Measurements from ENCODE around the gene DPM2. TPM values are rescaled to one million over a fixed set of nuclear protein-coding genes. Genes with fewer than 3 reads are reported as not detected.

The DPM2 gene
- total and polyA plus RNA-seq, 2 experiments from 2014 or later: 19.2 to 57.1 TPM

DNA sequence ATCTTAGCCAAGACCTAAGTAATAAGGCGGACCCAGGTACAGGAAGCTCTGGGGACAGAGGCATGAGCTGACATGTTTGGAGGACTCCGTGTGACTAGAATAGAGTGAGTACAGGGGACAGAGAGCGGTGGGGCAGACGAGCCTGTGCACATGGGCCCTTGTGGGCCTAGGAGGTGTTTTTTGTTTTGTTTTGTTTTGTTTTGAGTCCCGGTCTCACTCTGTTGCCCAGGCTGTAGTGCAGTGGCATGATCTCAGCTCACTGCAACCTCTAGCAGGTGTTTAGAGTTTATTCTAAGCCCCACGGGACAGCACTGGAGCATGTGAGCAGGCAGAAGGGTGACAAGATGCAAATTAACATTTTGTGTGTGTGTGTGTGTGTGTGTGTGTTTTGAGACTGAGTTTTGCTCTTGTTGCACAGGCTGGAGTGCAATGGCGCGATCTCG, 46.2 kb upstream of the DPM2 start:
- H3K27ac ChIP-seq: no peak overlapping the region
- H3K4me3 ChIP-seq: no peak overlapping the region
- no peak for DNase-seq (ENCODE audit: low spot score)
- no peaks in the 10 kb centered on the region for H3K9me2 ChIP-seq (replicated peaks; ENCODE audit: insufficient read depth)
- peaks cover 13% of the 10 kb centered on the region for H3K4me1 ChIP-seq (ENCODE audit: insufficient read depth)
- H4K20me1 ChIP-seq (ENCODE audit: insufficient read depth, poor library complexity, severe bottlenecking): peaks cover 13% of the 10 kb centered on the region
- no peak overlapping the region for H2AFZ ChIP-seq
- peaks cover 26% of the 10 kb centered on the region for H3K79me2 ChIP-seq
- no peaks in the 10 kb centered on the region for H3K9me3 ChIP-seq (ENCODE audit: low read depth)
- 94% methylated on average over 9 of the region's 9 CpGs for WGBS (ENCODE audit: low lambda C conversion rate, missing lambda C conversion rate)
- H3K36me3 ChIP-seq (replicated peaks; ENCODE audit: insufficient read depth, low read depth): no peaks in the 10 kb centered on the region
- H3K27me3 ChIP-seq: no peaks in the 10 kb centered on the region
- H3K4me2 ChIP-seq: no peak overlapping the region
- TF ChIP-seq EZH2phosphoT487 (IDR thresholded peaks at IDR 0.05; ENCODE audit: low read depth, severe bottlenecking, unreplicated experiment) (no peak), EZH2 (IDR thresholded peaks at IDR 0.05; ENCODE audit: borderline replicate concordance) (no peak)
- TF ChIP-seq, protein P1, sequence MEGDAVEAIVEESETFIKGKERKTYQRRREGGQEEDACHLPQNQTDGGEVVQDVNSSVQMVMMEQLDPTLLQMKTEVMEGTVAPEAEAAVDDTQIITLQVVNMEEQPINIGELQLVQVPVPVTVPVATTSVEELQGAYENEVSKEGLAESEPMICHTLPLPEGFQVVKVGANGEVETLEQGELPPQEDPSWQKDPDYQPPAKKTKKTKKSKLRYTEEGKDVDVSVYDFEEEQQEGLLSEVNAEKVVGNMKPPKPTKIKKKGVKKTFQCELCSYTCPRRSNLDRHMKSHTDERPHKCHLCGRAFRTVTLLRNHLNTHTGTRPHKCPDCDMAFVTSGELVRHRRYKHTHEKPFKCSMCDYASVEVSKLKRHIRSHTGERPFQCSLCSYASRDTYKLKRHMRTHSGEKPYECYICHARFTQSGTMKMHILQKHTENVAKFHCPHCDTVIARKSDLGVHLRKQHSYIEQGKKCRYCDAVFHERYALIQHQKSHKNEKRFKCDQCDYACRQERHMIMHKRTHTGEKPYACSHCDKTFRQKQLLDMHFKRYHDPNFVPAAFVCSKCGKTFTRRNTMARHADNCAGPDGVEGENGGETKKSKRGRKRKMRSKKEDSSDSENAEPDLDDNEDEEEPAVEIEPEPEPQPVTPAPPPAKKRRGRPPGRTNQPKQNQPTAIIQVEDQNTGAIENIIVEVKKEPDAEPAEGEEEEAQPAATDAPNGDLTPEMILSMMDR (IDR thresholded peaks at IDR 0.05; ENCODE audit: poor library complexity): no peak

GRCh38 chr9:127982912-127983311, 45.3 kb upstream of the DPM2 start:
- no peak overlapping the region for H2AFZ ChIP-seq
- H3K4me2 ChIP-seq: no peak overlapping the region
- no peak overlapping the region for H3K27ac ChIP-seq
- H3K4me3 ChIP-seq: no peak overlapping the region
- peaks cover 35% of the 10 kb centered on the region for H3K79me2 ChIP-seq
- H3K9me2 ChIP-seq (replicated peaks; ENCODE audit: insufficient read depth): no peaks in the 10 kb centered on the region
- no peak for DNase-seq (ENCODE audit: low spot score)
- H3K36me3 ChIP-seq (replicated peaks; ENCODE audit: insufficient read depth, low read depth): no peaks in the 10 kb centered on the region
- no peaks in the 10 kb centered on the region for H3K27me3 ChIP-seq
- peaks cover 23% of the 10 kb centered on the region for H4K20me1 ChIP-seq (ENCODE audit: insufficient read depth, poor library complexity, severe bottlenecking)
- peaks cover 18% of the 10 kb centered on the region for H3K4me1 ChIP-seq (ENCODE audit: insufficient read depth)
- WGBS (ENCODE audit: low lambda C conversion rate, missing lambda C conversion rate): 100% methylated on average over 1 of the region's 1 CpG
- no peaks in the 10 kb centered on the region for H3K9me3 ChIP-seq (ENCODE audit: low read depth)
- TF ChIP-seq EZH2phosphoT487 (IDR thresholded peaks at IDR 0.05; ENCODE audit: low read depth, severe bottlenecking, unreplicated experiment) (no peak), EZH2 (IDR thresholded peaks at IDR 0.05; ENCODE audit: borderline replicate concordance) (no peak)
- TF ChIP-seq, protein P1 (IDR thresholded peaks at IDR 0.05; ENCODE audit: poor library complexity): no peak

DNA sequence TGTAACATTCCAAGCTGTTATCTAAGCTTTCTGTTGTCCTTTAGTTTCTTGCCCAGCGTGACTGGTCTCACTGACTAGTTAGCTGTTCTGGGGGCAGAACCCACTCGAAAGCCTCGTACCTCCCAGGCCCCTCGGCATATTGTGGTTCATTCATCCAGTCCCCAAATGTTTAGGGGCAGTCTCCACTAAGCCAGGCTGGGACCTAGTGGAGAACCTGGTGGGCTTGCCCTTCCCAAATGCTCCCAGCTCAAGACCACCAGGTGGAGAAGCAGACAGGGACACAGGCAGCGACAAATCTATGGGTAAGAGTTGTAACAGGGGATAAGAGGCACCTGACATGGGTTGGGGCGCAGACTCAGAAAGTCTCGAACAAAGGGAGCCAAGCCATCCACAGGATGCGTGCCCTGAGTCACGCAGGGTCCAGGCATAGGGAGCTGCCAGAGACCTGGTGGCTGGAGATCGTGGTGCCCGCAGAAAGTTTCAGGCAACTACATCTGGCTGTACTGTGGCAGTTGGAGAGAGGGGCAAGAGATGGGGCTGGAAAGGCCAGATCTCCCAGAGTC, 44.0 kb upstream of the DPM2 start:
- no peaks in the 10 kb centered on the region for H3K27me3 ChIP-seq
- H4K20me1 ChIP-seq (ENCODE audit: insufficient read depth, poor library complexity, severe bottlenecking): peaks cover 36% of the 10 kb centered on the region
- 65% methylated on average over 11 of the region's 11 CpGs for WGBS (ENCODE audit: low lambda C conversion rate, missing lambda C conversion rate)
- H3K79me2 ChIP-seq: peaks cover 48% of the 10 kb centered on the region
- H2AFZ ChIP-seq: peak overlapping the region; percentile 5
- H3K9me2 ChIP-seq (replicated peaks; ENCODE audit: insufficient read depth): no peaks in the 10 kb centered on the region
- H3K4me3 ChIP-seq: peak overlapping the region; percentile 14
- peak overlapping the region; percentile 79 for H3K4me2 ChIP-seq
- H3K36me3 ChIP-seq (replicated peaks; ENCODE audit: insufficient read depth, low read depth): no peaks in the 10 kb centered on the region
- H3K4me1 ChIP-seq (ENCODE audit: insufficient read depth): peaks cover 31% of the 10 kb centered on the region
- DNase-seq (ENCODE audit: low spot score): peak; percentile 15
- peak overlapping the region; percentile 96 for H3K27ac ChIP-seq
- TF ChIP-seq, protein P1 (IDR thresholded peaks at IDR 0.05; ENCODE audit: poor library complexity): no peak
- no peak for TF ChIP-seq EZH2 (IDR thresholded peaks at IDR 0.05; ENCODE audit: borderline replicate concordance)
- no peak for TF ChIP-seq EZH2phosphoT487 (IDR thresholded peaks at IDR 0.05; ENCODE audit: low read depth, severe bottlenecking, unreplicated experiment)
- no peaks in the 10 kb centered on the region for H3K9me3 ChIP-seq (ENCODE audit: low read depth)
